ENCODE data around the gene HEMK1. TPM values are rescaled to one million over a fixed set of nuclear protein-coding genes. Genes with fewer than 3 reads are reported as not detected.

HEMK1 gene
- total RNA-seq, 2 donors from 2014 or later, result 5.4 to 12.7 TPM

GRCh38 chr3:50533316-50533715 is 36.0 kb upstream of the HEMK1 start:
- Histone ChIP-seq H3K36me3 (no peaks in the 10 kb centered on the region), H3K27me3 (replicated peaks; ENCODE audit: insufficient read depth) (no peaks in the 10 kb centered on the region), H3K4me1 (ENCODE audit: control insufficient read depth in 1 of 2, low read depth in 2 of 2) (peaks cover 0 to 6% of the 10 kb centered on the region in 2 donors), H3K4me3 (no peak overlapping the region), H3K27ac (no peak overlapping the region), H3K9me3 (no peaks in the 10 kb centered on the region)
- ATAC-seq (ENCODE audit: insufficient number of reproducible peaks, low FRiP score, low read depth) (no peak), DNase-seq (ENCODE audit: low spot score) (no peak)
- TF ChIP-seq, protein P1, sequence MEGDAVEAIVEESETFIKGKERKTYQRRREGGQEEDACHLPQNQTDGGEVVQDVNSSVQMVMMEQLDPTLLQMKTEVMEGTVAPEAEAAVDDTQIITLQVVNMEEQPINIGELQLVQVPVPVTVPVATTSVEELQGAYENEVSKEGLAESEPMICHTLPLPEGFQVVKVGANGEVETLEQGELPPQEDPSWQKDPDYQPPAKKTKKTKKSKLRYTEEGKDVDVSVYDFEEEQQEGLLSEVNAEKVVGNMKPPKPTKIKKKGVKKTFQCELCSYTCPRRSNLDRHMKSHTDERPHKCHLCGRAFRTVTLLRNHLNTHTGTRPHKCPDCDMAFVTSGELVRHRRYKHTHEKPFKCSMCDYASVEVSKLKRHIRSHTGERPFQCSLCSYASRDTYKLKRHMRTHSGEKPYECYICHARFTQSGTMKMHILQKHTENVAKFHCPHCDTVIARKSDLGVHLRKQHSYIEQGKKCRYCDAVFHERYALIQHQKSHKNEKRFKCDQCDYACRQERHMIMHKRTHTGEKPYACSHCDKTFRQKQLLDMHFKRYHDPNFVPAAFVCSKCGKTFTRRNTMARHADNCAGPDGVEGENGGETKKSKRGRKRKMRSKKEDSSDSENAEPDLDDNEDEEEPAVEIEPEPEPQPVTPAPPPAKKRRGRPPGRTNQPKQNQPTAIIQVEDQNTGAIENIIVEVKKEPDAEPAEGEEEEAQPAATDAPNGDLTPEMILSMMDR (IDR thresholded peaks at IDR 0.05), result no peak

- Histone ChIP-seq H3K27me3 (replicated peaks; ENCODE audit: insufficient read depth) (no peaks in the 10 kb centered on the region), H3K27ac (no peak overlapping the region), H3K36me3 (no peaks in the 10 kb centered on the region), H3K4me3 (no peak overlapping the region), H3K9me3 (no peaks in the 10 kb centered on the region), H3K4me1 (ENCODE audit: control insufficient read depth in 1 of 2, low read depth in 2 of 2) (peaks cover 0 to 6% of the 10 kb centered on the region in 2 donors)
- ATAC-seq (ENCODE audit: insufficient number of reproducible peaks, low FRiP score, low read depth), result no peak
- TF ChIP-seq, protein P1 (IDR thresholded peaks at IDR 0.05), result no peak
- no peak for DNase-seq (ENCODE audit: low spot score)
Measured at GRCh38 chr3:50533807-50534461, 35.4 kb upstream of the HEMK1 start.

DNA sequence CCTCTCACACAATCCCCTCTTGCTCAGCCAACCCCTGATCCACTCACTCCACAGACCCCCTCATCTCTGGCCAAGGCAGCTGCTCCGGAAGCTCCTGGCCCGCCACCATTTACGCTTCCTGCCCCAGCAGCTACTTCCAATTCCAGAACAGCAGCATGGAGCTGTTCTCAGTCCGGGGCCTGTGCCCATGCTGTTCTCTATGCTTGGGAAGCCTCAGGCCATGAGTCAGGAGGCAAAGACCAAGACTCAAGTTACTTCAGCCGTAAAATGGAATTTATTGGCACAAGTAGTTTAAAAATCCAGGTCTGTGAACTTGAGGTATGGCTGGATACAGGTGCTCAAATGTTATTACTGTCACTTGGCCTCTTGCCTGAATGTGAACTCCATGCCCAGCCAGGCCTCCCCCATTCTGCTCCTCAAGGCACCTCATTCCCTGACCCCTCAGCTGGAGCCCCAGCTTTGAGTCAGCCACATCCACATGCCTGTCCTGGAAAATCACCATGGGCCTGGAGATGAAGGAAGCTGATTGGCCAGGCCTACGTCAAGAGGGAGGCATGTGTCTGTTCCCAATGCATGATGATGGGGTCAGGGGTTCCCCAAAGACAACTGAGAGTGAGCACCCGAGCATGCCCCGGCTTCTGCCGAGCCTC is 34.5 kb upstream of the HEMK1 start:
- DNase-seq (ENCODE audit: low spot score) (no peak), ATAC-seq (ENCODE audit: insufficient number of reproducible peaks, low FRiP score, low read depth) (no peak)
- Histone ChIP-seq H3K4me1 (ENCODE audit: control insufficient read depth in 1 of 2, low read depth in 2 of 2) (peaks cover 0 to 6% of the 10 kb centered on the region in 2 donors), H3K36me3 (no peaks in the 10 kb centered on the region), H3K27ac (no peak overlapping the region), H3K27me3 (replicated peaks; ENCODE audit: insufficient read depth) (no peaks in the 10 kb centered on the region), H3K4me3 (no peak overlapping the region), H3K9me3 (no peaks in the 10 kb centered on the region)
- TF ChIP-seq, protein P1 (IDR thresholded peaks at IDR 0.05), result no peak

DNA sequence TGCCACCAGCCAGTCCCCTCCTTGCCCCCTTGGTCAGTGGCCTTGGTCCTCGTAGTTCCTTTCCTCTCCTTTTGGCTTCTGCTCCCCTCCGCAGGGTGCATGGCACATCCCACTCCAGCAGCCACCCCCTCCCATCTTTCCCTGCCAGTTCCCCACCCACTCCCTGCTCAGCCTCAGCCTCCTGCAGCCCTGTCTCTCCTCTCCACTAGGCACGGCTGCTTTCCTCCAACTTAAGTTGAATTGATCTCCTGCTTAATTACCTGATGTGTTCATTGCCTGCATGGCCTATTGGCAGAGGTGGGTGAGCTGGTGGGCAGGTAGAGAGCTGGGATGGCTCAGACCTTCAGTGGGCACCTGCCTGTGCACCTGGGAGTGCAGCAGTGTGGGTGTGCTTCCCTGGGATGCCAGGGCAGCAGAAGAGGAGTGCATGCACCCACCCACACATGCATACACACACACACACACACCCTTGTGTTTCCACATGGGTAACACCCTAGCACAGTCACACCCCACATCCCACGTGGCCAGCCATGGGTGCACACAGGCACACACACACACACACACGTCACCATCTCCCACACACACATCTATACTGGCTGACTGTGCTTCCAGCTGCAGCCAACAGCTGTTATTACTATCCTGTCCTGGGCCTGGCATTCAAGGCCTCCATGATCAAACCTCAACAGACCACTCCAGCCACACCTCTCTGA is 32.7 kb upstream of the HEMK1 start:
- Histone ChIP-seq H3K9me3 (no peaks in the 10 kb centered on the region), H3K27me3 (replicated peaks; ENCODE audit: insufficient read depth) (no peaks in the 10 kb centered on the region), H3K36me3 (no peaks in the 10 kb centered on the region), H3K4me1 (ENCODE audit: control insufficient read depth in 1 of 2, low read depth in 2 of 2) (peaks cover 0 to 6% of the 10 kb centered on the region in 2 donors), H3K27ac (no peak overlapping the region), H3K4me3 (no peak overlapping the region)
- TF ChIP-seq, protein P1 (IDR thresholded peaks at IDR 0.05), result no peak
- DNase-seq (ENCODE audit: low spot score), result no peak
- no peak for ATAC-seq (ENCODE audit: insufficient number of reproducible peaks, low FRiP score, low read depth)

- TF ChIP-seq, protein P1 (IDR thresholded peaks at IDR 0.05), result no peak
- ATAC-seq (ENCODE audit: insufficient number of reproducible peaks, low FRiP score, low read depth) (no peak), DNase-seq (ENCODE audit: low spot score) (no peak)
- no peak overlapping the region for H3K4me3 ChIP-seq
- no peaks in the 10 kb centered on the region for H3K9me3 ChIP-seq
- H3K27ac ChIP-seq, result no peak overlapping the region
- peaks cover 0 to under 1% of the 10 kb centered on the region in 2 donors for H3K4me1 ChIP-seq (ENCODE audit: control insufficient read depth in 1 of 2, low read depth in 2 of 2)
- no peaks in the 10 kb centered on the region for H3K27me3 ChIP-seq (replicated peaks; ENCODE audit: insufficient read depth)
- no peaks in the 10 kb centered on the region for H3K36me3 ChIP-seq
Measured at GRCh38 chr3:50537421-50538129, 31.7 kb upstream of the HEMK1 start.
